Right lobe of liver (tissue), 4 donors: ENCODE measurements around the gene WDR49.

Source experiments
- POLR2A ChIP-seq: fragments of 450-650 bp; IDR thresholded peaks from one replicate; pipeline ENCODE4 v1.6.1; 2017; ENCODE audit warnings: antibody characterized with exemption, mild to moderate bottlenecking
- TF ChIP-seq, protein P1 (sequence below), 4 donors: fragments of 200-600 bp in 3 of 4; fragments of 450-650 bp in 1 of 4; IDR thresholded peaks; one replicate each; pipeline versions ENCODE4 v1.5.1 to v1.8.0; 2016 to 2022; ENCODE audit warnings: antibody characterized with exemption in 4 of 4, mild to moderate bottlenecking in 2 of 4
- donor health status: DM: no; HTN: no; CAD: no.
- donor health status: DM: no; HTN: no; CAD: no.
- donor health status: DM: no; HTN: yes; CAD: no.

DNA sequence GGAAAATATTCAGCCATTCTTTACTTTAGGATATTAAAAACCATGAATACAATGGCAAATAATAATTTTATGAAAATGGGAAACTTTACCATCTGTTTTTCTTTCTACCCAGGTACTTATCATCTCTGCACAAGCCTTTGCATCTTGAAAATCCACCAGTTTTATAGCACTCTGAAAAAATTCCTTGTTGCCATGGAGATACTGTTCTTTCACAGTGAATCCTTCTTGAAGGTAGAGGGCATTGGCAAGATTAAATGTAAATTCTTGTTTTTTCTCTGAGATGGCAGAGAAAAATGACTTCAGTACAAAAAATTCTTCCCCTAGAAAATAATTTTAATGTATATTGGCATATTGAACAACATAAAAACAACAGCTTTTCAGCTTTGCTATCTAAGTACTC, 186.8 kb downstream of the WDR49 start:
- no peak for TF ChIP-seq POLR2A
- TF ChIP-seq, protein P1, sequence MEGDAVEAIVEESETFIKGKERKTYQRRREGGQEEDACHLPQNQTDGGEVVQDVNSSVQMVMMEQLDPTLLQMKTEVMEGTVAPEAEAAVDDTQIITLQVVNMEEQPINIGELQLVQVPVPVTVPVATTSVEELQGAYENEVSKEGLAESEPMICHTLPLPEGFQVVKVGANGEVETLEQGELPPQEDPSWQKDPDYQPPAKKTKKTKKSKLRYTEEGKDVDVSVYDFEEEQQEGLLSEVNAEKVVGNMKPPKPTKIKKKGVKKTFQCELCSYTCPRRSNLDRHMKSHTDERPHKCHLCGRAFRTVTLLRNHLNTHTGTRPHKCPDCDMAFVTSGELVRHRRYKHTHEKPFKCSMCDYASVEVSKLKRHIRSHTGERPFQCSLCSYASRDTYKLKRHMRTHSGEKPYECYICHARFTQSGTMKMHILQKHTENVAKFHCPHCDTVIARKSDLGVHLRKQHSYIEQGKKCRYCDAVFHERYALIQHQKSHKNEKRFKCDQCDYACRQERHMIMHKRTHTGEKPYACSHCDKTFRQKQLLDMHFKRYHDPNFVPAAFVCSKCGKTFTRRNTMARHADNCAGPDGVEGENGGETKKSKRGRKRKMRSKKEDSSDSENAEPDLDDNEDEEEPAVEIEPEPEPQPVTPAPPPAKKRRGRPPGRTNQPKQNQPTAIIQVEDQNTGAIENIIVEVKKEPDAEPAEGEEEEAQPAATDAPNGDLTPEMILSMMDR (IDR thresholded peaks at IDR 0.05): no peak
